ENCODE measurements around the gene FGD1. TPM values are rescaled to one million over a fixed set of nuclear protein-coding genes. Genes with fewer than 3 reads are reported as not detected.

Gene FGD1
- total RNA-seq, 4 donors from 2014 or later, result 0.51 to 14.6 (median 9.0) TPM

Other genes starting within 250 kb of the FGD1 start
- 10 to 100 TPM in 1 of 4 donors, 1 to 10 TPM in 3; 1.5 to 10.9 (median 4.0) TPM for gene WNK3, start 138.2 kb downstream of the FGD1 start, total RNA-seq
- 10 to 100 TPM in 3 of 4 donors, 1 to 10 TPM in 1; 5.6 to 46.3 (median 14.6) TPM for gene TSR2, start 55.8 kb downstream of the FGD1 start, total RNA-seq
- 10 to 100 TPM in 3 of 4 donors, 1 to 10 TPM in 1; 8.5 to 39.6 (median 34.5) TPM for gene GNL3L, start 34.0 kb upstream of the FGD1 start, total RNA-seq